Measurements from ENCODE around the gene ZNF574. TPM values are rescaled to one million over a fixed set of nuclear protein-coding genes. Genes with fewer than 3 reads are reported as not detected.

ZNF574 gene
- total RNA-seq, 3 donors from 2014 or later: 11.2 to 17.5 (median 17.0) TPM

GRCh38 chr19:42110658-42111057 lies 34.7 kb downstream of the ZNF574 start:
- H3K4me3 ChIP-seq: no peak overlapping the region
- DNase-seq: no peak
- H3K36me3 ChIP-seq (ENCODE audit: low read depth): no peaks in the 10 kb centered on the region
- H3K9me3 ChIP-seq: no peaks in the 10 kb centered on the region
- ATAC-seq: no peak
- TF ChIP-seq CTCF (IDR thresholded peaks at IDR 0.05): no peak
- no peaks in the 10 kb centered on the region for H3K4me1 ChIP-seq (ENCODE audit: low read depth)
- intact Hi-C loops (cut with DNase I, micrococcal nuclease): no loop called here

- ATAC-seq (no peak), DNase-seq (no peak)
- Histone ChIP-seq H3K4me3 (no peak overlapping the region), H3K9me3 (no peaks in the 10 kb centered on the region), H3K4me1 (ENCODE audit: low read depth) (no peaks in the 10 kb centered on the region), H3K36me3 (ENCODE audit: low read depth) (no peaks in the 10 kb centered on the region)
- TF ChIP-seq CTCF (IDR thresholded peaks at IDR 0.05): no peak
- intact Hi-C loops (cut with DNase I, micrococcal nuclease): no loop called here
Measured at GRCh38 chr19:42111384-42111783, 35.4 kb downstream of the ZNF574 start.

DNA sequence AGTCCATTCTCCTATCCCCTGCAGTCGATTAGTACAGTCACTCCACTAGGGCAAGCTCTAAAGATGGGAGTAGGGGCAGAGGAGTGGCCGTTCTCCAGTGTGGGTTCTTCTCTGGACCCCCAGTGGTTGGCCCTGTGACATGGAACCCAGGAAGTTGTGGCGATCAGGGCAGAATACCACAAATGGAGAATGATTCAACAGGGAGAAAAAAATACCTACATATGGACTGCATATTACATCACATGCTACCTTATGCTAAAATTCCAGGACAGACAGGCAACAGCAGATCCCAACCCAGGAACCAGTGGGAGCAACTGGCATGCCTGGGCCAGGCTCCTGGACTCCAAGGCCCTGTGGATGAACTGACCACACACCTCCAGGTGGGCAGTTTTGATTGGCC lies 35.8 kb downstream of the ZNF574 start:
- DNase-seq: no peak
- no peaks in the 10 kb centered on the region for H3K36me3 ChIP-seq (ENCODE audit: low read depth)
- intact Hi-C loops (cut with DNase I, micrococcal nuclease): no loop called here
- H3K4me3 ChIP-seq: no peak overlapping the region
- H3K9me3 ChIP-seq: no peaks in the 10 kb centered on the region
- ATAC-seq: no peak
- H3K4me1 ChIP-seq (ENCODE audit: low read depth): no peaks in the 10 kb centered on the region
- no peak for TF ChIP-seq CTCF (IDR thresholded peaks at IDR 0.05)

DNA sequence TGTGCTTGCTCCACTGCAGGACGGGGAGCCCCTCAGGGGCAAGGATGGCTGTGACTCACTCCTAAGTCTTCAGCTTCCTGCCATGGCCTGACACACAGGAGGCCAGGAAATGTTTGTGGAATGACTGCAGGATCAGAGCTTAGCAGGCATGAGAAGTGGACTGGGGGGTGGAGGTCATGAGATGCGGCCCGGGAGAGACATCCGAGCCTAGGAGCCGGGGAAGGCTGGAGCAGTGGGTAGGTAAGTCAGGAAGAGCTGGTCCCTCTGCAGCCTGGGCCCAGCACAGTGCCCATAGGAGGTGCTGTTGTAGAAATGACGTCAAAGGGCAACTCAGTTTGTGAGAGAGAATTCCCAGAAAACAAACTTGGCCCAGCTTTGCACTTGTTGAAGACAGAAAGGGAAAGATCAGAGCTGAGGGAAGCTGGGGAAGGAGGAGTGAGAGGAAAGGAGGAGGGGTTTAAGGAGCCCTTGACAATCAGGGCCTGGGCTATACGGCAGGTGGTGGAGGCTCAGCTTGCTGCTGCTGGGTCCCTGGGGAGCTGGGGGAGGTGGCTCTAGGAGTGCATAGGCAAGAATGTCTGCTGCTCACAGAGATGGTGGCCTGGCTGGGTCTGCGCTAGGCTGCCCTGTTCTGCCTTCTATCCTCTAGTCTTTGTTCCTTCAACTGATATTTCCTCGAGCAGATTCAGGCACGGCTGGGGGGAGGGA lies 37.8 kb downstream of the ZNF574 start:
- Histone ChIP-seq H3K4me1 (ENCODE audit: low read depth) (no peaks in the 10 kb centered on the region), H3K36me3 (ENCODE audit: low read depth) (no peaks in the 10 kb centered on the region), H3K4me3 (no peak overlapping the region), H3K9me3 (no peaks in the 10 kb centered on the region)
- no peak for TF ChIP-seq CTCF (IDR thresholded peaks at IDR 0.05)
- intact Hi-C loops (cut with DNase I, micrococcal nuclease): no loop called here
- ATAC-seq (peak; percentile 52), DNase-seq (no peak)

GRCh38 chr19:42114412-42114811 lies 38.4 kb downstream of the ZNF574 start:
- TF ChIP-seq CTCF (IDR thresholded peaks at IDR 0.05): no peak
- ATAC-seq (peak; percentile 68), DNase-seq (peak in 1 of 3 donors; percentile 32)
- Histone ChIP-seq H3K9me3 (no peaks in the 10 kb centered on the region), H3K36me3 (ENCODE audit: low read depth) (no peaks in the 10 kb centered on the region), H3K4me1 (ENCODE audit: low read depth) (no peaks in the 10 kb centered on the region), H3K4me3 (no peak overlapping the region)
- intact Hi-C loops (cut with DNase I, micrococcal nuclease): no loop called here

DNA sequence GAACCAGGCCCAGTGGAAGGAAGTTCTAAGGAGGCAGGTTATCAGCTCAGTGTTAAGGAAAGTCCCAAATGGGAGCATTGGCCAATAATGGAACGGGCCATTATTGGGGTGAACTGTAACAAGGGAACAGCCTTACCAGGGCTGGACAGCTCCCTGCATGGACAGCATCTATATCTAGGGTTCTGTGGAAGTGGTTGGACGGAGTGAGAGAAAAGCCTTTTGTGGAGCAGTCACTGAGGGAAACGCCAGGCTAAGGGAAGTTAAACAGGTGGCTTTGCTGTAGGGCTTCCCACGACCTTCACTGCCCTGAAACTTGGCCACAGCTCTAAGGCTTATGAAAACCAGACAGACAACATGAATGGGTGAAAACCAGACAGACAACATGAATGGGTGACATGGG lies 39.3 kb downstream of the ZNF574 start:
- no peaks in the 10 kb centered on the region for H3K36me3 ChIP-seq (ENCODE audit: low read depth)
- intact Hi-C loops (cut with DNase I, micrococcal nuclease): no loop called here
- DNase-seq: no peak
- ATAC-seq: no peak
- H3K4me1 ChIP-seq (ENCODE audit: low read depth): no peaks in the 10 kb centered on the region
- TF ChIP-seq CTCF (IDR thresholded peaks at IDR 0.05): no peak
- H3K4me3 ChIP-seq: no peak overlapping the region
- H3K9me3 ChIP-seq: no peaks in the 10 kb centered on the region
